Activated naive CD4-positive, alpha-beta T cell treated with anti-CD3 and anti-CD28 coated beads, Interleukin-2, amount 50 U/mL, for 24 hours (primary cell): Measurements from ENCODE around the gene AGPS.
"Not testable (repeated sequence)": the region's sequence is repeated elsewhere in the genome, so short reads cannot be mapped to it uniquely, and the experiment has no call there.

Experiments
- H3K27ac Mint-ChIP-seq: one replicate; pipeline ENCODE4 v1.8.0; 2021; ENCODE audit warnings: mild to moderate bottlenecking, mixed read lengths
- H3K27me3 Mint-ChIP-seq: one replicate; pipeline ENCODE4 v1.8.0; 2021; ENCODE audit warnings: mixed read lengths
- H3K36me3 Mint-ChIP-seq: one replicate; pipeline ENCODE4 v1.8.0; 2021; ENCODE audit warnings: mixed read lengths
- H3K4me1 Mint-ChIP-seq: one replicate; pipeline ENCODE4 v1.8.0; 2021; ENCODE audit warnings: mixed read lengths
- H3K4me3 Mint-ChIP-seq: one replicate; pipeline ENCODE4 v1.8.0; 2021; ENCODE audit warnings: mild to moderate bottlenecking, mixed read lengths
- H3K9me3 Mint-ChIP-seq: one replicate; pipeline ENCODE4 v1.8.0; 2021; ENCODE audit warnings: mixed read lengths

AGPS gene

GRCh38 chr2:177429688-177430325 is 37.2 kb downstream of the AGPS start:
- peaks cover 31% of the 10 kb centered on the region for H3K4me1 Mint-ChIP-seq
- H3K27me3 Mint-ChIP-seq: no peaks in the 10 kb centered on the region
- H3K27ac Mint-ChIP-seq: no peak overlapping the region
- peaks cover 19% of the 10 kb centered on the region for H3K9me3 Mint-ChIP-seq
- no peak overlapping the region for H3K4me3 Mint-ChIP-seq
- H3K36me3 Mint-ChIP-seq: peaks cover 68% of the 10 kb centered on the region

- peaks cover 65% of the 10 kb centered on the region for H3K36me3 Mint-ChIP-seq
- H3K27me3 Mint-ChIP-seq: no peaks in the 10 kb centered on the region
- peaks cover 19% of the 10 kb centered on the region for H3K9me3 Mint-ChIP-seq
- H3K4me1 Mint-ChIP-seq: peaks cover 28% of the 10 kb centered on the region
- H3K4me3 Mint-ChIP-seq: no peak overlapping the region
- H3K27ac Mint-ChIP-seq: no peak overlapping the region
Measured at GRCh38 chr2:177430411-177430810, 37.8 kb downstream of the AGPS start.

GRCh38 chr2:177431111-177431725 is 38.6 kb downstream of the AGPS start:
- Mint-ChIP-seq H3K4me1 (peaks cover 20% of the 10 kb centered on the region), H3K36me3 (peaks cover 60% of the 10 kb centered on the region), H3K27ac (peak overlapping the region; percentile 67), H3K9me3 (peaks cover 18% of the 10 kb centered on the region)
- H3K27me3 Mint-ChIP-seq, H3K4me3 Mint-ChIP-seq: not testable (repeated sequence)

- Mint-ChIP-seq H3K27ac (no peak overlapping the region), H3K4me1 (peaks cover 6% of the 10 kb centered on the region), H3K36me3 (peaks cover 51% of the 10 kb centered on the region), H3K9me3 (peaks cover 6% of the 10 kb centered on the region), H3K4me3 (no peak overlapping the region), H3K27me3 (no peaks in the 10 kb centered on the region)
Measured at GRCh38 chr2:177432703-177433102, 40.1 kb downstream of the AGPS start.

GRCh38 chr2:177433402-177433801 is 40.8 kb downstream of the AGPS start:
- H3K9me3 Mint-ChIP-seq: no peaks in the 10 kb centered on the region
- H3K27me3 Mint-ChIP-seq: no peaks in the 10 kb centered on the region
- H3K27ac Mint-ChIP-seq: peak overlapping the region; percentile 41
- H3K4me1 Mint-ChIP-seq: peaks cover 6% of the 10 kb centered on the region
- peaks cover 45% of the 10 kb centered on the region for H3K36me3 Mint-ChIP-seq
- no peak overlapping the region for H3K4me3 Mint-ChIP-seq

- Mint-ChIP-seq H3K36me3 (peaks cover 38% of the 10 kb centered on the region), H3K27me3 (no peaks in the 10 kb centered on the region), H3K27ac (no peak overlapping the region), H3K9me3 (no peaks in the 10 kb centered on the region), H3K4me3 (no peak overlapping the region), H3K4me1 (no peaks in the 10 kb centered on the region)
Measured at GRCh38 chr2:177434475-177434874, 41.9 kb downstream of the AGPS start.

GRCh38 chr2:177445200-177445599 is 52.6 kb downstream of the AGPS start:
- Mint-ChIP-seq H3K27ac (no peak overlapping the region), H3K36me3 (peaks cover 31% of the 10 kb centered on the region), H3K4me3 (no peak overlapping the region), H3K9me3 (no peaks in the 10 kb centered on the region), H3K27me3 (no peaks in the 10 kb centered on the region), H3K4me1 (no peaks in the 10 kb centered on the region)

- no peak overlapping the region for H3K4me3 Mint-ChIP-seq
- no peaks in the 10 kb centered on the region for H3K27me3 Mint-ChIP-seq
- no peaks in the 10 kb centered on the region for H3K9me3 Mint-ChIP-seq
- no peaks in the 10 kb centered on the region for H3K4me1 Mint-ChIP-seq
- no peak overlapping the region for H3K27ac Mint-ChIP-seq
- peaks cover 32% of the 10 kb centered on the region for H3K36me3 Mint-ChIP-seq
Measured at GRCh38 chr2:177448031-177448430, 55.5 kb downstream of the AGPS start.

- no peaks in the 10 kb centered on the region for H3K27me3 Mint-ChIP-seq
- peaks cover 30% of the 10 kb centered on the region for H3K36me3 Mint-ChIP-seq
Measured at GRCh38 chr2:177449159-177449558, 56.6 kb downstream of the AGPS start.

GRCh38 chr2:177455187-177455586 is 62.6 kb downstream of the AGPS start:
- Mint-ChIP-seq H3K4me3 (no peak overlapping the region), H3K27me3 (no peaks in the 10 kb centered on the region), H3K4me1 (no peaks in the 10 kb centered on the region), H3K27ac (no peak overlapping the region), H3K9me3 (no peaks in the 10 kb centered on the region), H3K36me3 (peaks cover 44% of the 10 kb centered on the region)

More at GRCh38 chr2:177449159-177449558, 56.6 kb downstream of the AGPS start:
- H3K4me3 Mint-ChIP-seq: no peak overlapping the region
- no peaks in the 10 kb centered on the region for H3K4me1 Mint-ChIP-seq
- no peaks in the 10 kb centered on the region for H3K9me3 Mint-ChIP-seq
- H3K27ac Mint-ChIP-seq: no peak overlapping the region

- H3K9me3 Mint-ChIP-seq, H3K4me1 Mint-ChIP-seq, H3K27ac Mint-ChIP-seq, H3K4me3 Mint-ChIP-seq, H3K27me3 Mint-ChIP-seq: not testable (repeated sequence)
- H3K36me3 Mint-ChIP-seq: peaks cover 44% of the 10 kb centered on the region
Measured at GRCh38 chr2:177459756-177460155, 67.2 kb downstream of the AGPS start.

- no peaks in the 10 kb centered on the region for H3K27me3 Mint-ChIP-seq
- no peak overlapping the region for H3K27ac Mint-ChIP-seq
- no peak overlapping the region for H3K4me3 Mint-ChIP-seq
- no peaks in the 10 kb centered on the region for H3K9me3 Mint-ChIP-seq
- H3K4me1 Mint-ChIP-seq: no peaks in the 10 kb centered on the region
- H3K36me3 Mint-ChIP-seq: peaks cover 40% of the 10 kb centered on the region
Measured at GRCh38 chr2:177460973-177461585, 68.5 kb downstream of the AGPS start.

GRCh38 chr2:177464549-177464948 is 72.0 kb downstream of the AGPS start:
- no peaks in the 10 kb centered on the region for H3K27me3 Mint-ChIP-seq
- H3K4me1 Mint-ChIP-seq: peaks cover 5% of the 10 kb centered on the region
- H3K27ac Mint-ChIP-seq: no peak overlapping the region
- no peaks in the 10 kb centered on the region for H3K9me3 Mint-ChIP-seq
- peaks cover 25% of the 10 kb centered on the region for H3K36me3 Mint-ChIP-seq
- H3K4me3 Mint-ChIP-seq: no peak overlapping the region

GRCh38 chr2:177465400-177466138 is 73.0 kb downstream of the AGPS start:
- Mint-ChIP-seq H3K4me3 (no peak overlapping the region), H3K4me1 (peaks cover 5% of the 10 kb centered on the region), H3K36me3 (peaks cover 27% of the 10 kb centered on the region), H3K9me3 (peaks cover 7% of the 10 kb centered on the region), H3K27ac (no peak overlapping the region), H3K27me3 (no peaks in the 10 kb centered on the region)

- Mint-ChIP-seq H3K4me3 (no peak overlapping the region), H3K27me3 (no peaks in the 10 kb centered on the region), H3K9me3 (peaks cover 17% of the 10 kb centered on the region), H3K4me1 (peaks cover 5% of the 10 kb centered on the region), H3K27ac (no peak overlapping the region), H3K36me3 (peaks cover 31% of the 10 kb centered on the region)
Measured at GRCh38 chr2:177466337-177467195, 74.0 kb downstream of the AGPS start.
